ENCODE measurements around the gene CNNM4.

The CNNM4 gene

GRCh38 chr2:96832408-96832753 is 71.7 kb downstream of the CNNM4 start:
- no peak for DNase-seq (ENCODE audit: low spot score)

- DNase-seq (ENCODE audit: low spot score), result no peak
Observed at GRCh38 chr2:96832754-96833507, 72.2 kb downstream of the CNNM4 start.

- DNase-seq (ENCODE audit: low spot score), result no peak
Observed at GRCh38 chr2:96835830-96836229, 75.1 kb downstream of the CNNM4 start.

GRCh38 chr2:96837575-96837974 is 76.9 kb downstream of the CNNM4 start:
- no peak for DNase-seq (ENCODE audit: low spot score)

GRCh38 chr2:96838345-96839292 is 77.9 kb downstream of the CNNM4 start:
- DNase-seq (ENCODE audit: low spot score), result no peak

GRCh38 chr2:96839293-96839874 is 78.7 kb downstream of the CNNM4 start:
- DNase-seq (ENCODE audit: low spot score), result no peak

- no peak for DNase-seq (ENCODE audit: low spot score)
Observed at GRCh38 chr2:96839875-96840850, 79.5 kb downstream of the CNNM4 start.

- no peak for DNase-seq (ENCODE audit: low spot score)
Observed at GRCh38 chr2:96841701-96842495, 81.2 kb downstream of the CNNM4 start.

- DNase-seq (ENCODE audit: low spot score), result no peak
Observed at GRCh38 chr2:96842600-96842999, 81.9 kb downstream of the CNNM4 start.

GRCh38 chr2:96843538-96844268 is 83.0 kb downstream of the CNNM4 start, which contains the start of gene ANKRD23:
TSS of gene ANKRD23 (minus strand) at chr2:96844021. CDS start at chr2:96843992, 29 bp downstream.
- no peak for DNase-seq (ENCODE audit: low spot score)

GRCh38 chr2:96844405-96844808 is 83.7 kb downstream of the CNNM4 start:
- DNase-seq (ENCODE audit: low spot score), result no peak

- no peak for DNase-seq (ENCODE audit: low spot score)
Observed at GRCh38 chr2:96846825-96847224, 86.1 kb downstream of the CNNM4 start.

GRCh38 chr2:96847586-96847985 is 86.9 kb downstream of the CNNM4 start:
- DNase-seq (ENCODE audit: low spot score), result no peak

GRCh38 chr2:96848264-96848663 is 87.6 kb downstream of the CNNM4 start:
- no peak for DNase-seq (ENCODE audit: low spot score)

- DNase-seq (ENCODE audit: low spot score), result no peak
Observed at GRCh38 chr2:96852667-96853066, 92.0 kb downstream of the CNNM4 start.

- no peak for DNase-seq (ENCODE audit: low spot score)
Observed at GRCh38 chr2:96853321-96853720, 92.6 kb downstream of the CNNM4 start.

GRCh38 chr2:96856776-96857666 is 96.3 kb downstream of the CNNM4 start:
- no peak for DNase-seq (ENCODE audit: low spot score)

- peak; percentile 99 for DNase-seq (ENCODE audit: low spot score)
Observed at GRCh38 chr2:96857667-96858372, 97.1 kb downstream of the CNNM4 start, which contains the start of gene ANKRD39. TSS of gene ANKRD39 (minus strand) at chr2:96858016. CDS start at chr2:96857987, 29 bp downstream.
